ENCODE measurements around the gene COL6A3.
"Not testable (repeated sequence)": the region's sequence is repeated elsewhere in the genome, so short reads cannot be mapped to it uniquely, and the experiment has no call there.

Gene COL6A3

GRCh38 chr2:237411092-237411601 is 2.8 kb downstream of the COL6A3 start:
- DNase-seq = no peak

GRCh38 chr2:237409263-237409662 is 4.7 kb downstream of the COL6A3 start:
- not testable (repeated sequence) for DNase-seq

GRCh38 chr2:237408335-237409000 is 5.5 kb downstream of the COL6A3 start:
- DNase-seq = no peak

DNA sequence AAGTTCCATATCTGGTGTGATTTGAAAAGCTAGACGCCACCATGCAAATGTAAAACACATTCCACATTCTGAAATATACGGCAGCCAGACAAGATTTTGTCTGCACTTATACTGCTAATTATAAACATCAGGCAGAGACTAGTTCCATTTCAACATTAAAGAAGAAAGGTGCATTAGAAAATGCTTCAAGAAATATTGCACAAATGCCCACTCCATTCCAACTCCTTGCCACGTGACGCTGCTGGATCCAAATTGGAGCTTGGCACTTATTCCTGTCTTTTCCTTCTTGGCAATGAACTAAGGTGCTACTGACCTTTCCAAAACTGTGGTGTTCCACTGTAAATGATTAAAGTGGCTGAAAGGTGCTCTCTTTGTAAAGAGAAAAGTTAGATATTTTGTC is 6.3 kb downstream of the COL6A3 start:
- no peak for DNase-seq

- no peak for DNase-seq
Measured at GRCh38 chr2:237406371-237406895, 7.5 kb downstream of the COL6A3 start.

DNA sequence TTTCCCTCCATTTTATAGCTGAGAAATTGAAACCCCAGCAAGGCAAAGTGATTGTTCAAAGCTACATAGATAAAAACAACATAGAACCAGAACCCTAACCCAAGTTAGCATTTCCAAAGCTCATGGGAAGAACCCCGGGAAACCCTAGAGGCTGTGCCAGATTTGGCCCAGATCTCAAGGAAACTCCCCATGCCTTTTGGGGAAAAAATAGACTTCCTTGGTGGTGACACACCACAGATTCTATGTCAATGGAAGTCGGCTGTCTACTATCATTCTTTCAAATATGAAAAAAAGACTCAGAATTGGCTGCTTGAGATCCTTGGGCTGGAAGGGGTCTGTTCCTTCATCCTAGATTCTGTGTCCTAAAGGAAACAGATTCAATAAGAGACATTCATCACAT is 8.4 kb downstream of the COL6A3 start:
- no peak for DNase-seq

DNA sequence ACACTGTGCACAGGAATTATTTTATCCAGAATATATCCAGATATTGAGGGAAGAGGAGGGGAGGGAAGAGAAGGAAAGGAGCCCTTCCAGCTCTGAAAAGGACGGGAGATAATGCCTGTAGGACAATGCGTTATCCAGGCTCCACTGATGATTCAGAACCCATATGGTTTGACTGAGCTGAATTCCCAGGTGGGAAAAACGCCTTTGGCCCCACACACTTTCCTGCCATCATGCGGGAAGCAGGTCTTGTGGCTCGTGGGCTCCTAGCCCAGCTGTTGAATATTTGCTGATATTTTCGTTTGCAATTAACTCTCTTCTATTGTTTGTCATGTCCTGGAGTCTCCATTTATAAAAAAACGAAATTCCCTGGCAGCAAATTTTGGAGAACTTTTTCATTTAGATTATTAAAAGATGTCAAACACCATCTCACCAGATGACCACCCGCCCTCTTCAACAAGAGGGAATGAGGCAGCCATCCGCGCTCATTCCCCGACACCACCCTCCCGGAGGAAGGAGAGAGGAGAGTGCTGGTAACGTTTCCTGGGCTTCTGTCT is 8.9 kb downstream of the COL6A3 start:
- DNase-seq = no peak

DNA sequence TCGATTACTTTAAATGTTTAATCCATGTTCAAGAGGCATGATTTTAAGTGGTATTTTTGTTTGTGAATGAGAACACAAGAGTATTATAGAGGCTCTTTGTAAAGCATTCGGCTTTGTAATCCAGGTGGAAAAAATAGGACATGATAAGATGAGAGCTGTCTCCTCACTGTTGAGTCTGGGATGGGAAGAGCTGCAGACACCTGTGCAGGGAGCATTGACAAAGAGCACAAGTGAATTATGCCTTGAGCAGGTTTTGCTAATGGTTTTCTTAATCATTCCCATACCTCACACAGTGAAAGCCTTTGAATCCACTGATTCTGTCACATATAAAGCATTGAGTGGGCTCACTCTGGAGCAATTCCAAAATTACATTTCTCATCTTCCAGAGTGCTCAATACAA is 9.6 kb downstream of the COL6A3 start:
- no peak for DNase-seq

GRCh38 chr2:237403024-237403882 is 10.7 kb downstream of the COL6A3 start:
- DNase-seq = no peak

DNA sequence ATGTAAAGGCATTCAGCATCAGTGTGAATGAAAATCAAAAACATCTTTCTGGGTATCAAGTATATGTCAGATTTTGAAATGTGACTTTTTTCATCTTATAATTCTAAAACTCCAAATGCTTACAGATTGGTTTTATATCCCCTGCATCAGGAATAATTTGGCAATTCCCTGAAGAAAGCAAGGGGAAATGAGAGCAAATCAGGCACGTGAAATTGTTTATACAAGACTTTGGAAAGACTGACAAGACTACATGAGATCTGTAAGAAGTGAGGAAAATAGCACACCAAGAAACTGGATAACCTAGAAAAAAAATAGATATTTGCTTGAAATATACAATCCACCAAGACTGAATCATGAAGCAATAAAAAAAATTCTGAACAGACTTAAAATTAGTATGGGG is 13.8 kb downstream of the COL6A3 start:
- DNase-seq = no peak

DNA sequence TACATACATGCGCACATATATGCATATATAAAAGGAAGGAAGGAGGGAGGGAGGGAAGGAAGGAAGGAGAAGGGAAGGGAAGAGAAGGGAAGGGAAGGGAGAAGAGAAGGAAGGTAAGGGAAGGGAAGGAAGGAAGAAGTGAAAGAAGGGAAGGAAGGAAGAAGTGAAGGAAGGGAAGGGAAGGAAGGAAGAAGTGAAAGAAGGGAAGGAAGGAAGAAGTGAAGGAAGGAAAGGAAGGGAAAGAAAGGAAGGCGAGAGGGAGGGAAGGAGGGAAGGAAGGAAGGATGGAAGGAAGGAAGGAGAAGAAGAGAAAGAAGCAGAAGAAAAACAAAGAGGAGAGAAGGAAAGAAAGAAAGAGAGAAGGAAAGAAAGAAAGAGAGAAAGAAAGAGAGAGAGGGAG is 16.9 kb downstream of the COL6A3 start:
- no peak for DNase-seq

GRCh38 chr2:237393523-237393922 is 20.4 kb downstream of the COL6A3 start:
- no peak for DNase-seq

- DNase-seq = no peak
Measured at GRCh38 chr2:237392186-237392585, 21.8 kb downstream of the COL6A3 start.

DNA sequence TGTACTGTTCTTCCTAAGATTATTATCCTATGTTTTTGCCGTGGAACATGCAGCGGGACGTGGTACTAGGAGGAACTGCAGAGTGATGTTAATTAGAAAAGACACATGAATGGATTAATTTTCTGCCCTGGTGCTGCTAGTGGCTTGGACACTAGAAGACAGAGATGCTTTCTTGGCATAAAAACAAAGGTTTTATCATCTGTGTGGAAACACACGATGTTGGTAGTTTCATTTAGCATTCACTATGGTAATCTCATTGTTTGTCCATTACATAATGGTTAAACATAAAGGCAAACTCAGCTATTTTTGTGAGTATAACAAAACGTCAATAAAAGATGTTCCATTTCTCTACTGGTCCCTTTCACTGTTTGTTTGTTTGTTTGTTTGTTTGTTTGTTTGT is 22.8 kb downstream of the COL6A3 start:
- DNase-seq = no peak

- DNase-seq = no peak
Measured at GRCh38 chr2:237390235-237390634, 23.7 kb downstream of the COL6A3 start.

DNA sequence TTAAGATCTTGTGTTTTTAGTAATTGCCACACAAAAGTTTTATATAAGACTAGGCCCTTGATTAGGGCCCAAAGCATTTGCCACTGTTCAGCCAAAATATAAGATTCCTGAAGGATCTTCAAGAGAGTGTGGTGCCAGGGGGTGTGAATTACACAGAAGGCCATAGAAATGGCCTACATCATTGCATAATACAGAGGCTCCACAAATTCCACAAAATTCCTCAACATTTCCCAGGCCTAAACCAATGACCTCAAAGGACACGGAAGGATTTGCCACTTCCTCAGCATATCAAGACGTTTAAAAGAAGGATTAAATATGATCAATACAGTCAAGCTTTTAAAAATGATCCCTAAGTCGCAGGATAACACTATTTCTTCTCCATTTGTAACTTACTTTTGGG is 24.1 kb downstream of the COL6A3 start:
- no peak for DNase-seq

DNA sequence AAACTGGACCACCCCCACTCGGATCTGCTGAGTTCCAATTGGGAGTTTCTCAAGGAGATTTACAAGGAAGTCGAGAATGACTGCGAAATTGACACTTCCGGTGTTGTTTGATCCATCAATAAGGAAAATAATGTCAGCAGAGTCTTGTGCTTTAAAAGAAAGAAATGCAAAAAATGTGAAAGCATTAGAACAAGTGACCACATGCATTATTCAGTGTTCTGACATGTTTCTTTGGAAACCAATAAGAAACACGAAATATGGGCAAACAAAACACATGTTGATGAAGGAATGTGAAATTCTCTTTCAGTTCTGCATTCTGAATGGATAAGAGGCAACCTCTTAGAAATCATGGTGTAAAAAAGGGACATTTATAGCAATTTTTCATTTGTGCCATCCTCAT is 25.9 kb downstream of the COL6A3 start:
- DNase-seq = no peak

DNA sequence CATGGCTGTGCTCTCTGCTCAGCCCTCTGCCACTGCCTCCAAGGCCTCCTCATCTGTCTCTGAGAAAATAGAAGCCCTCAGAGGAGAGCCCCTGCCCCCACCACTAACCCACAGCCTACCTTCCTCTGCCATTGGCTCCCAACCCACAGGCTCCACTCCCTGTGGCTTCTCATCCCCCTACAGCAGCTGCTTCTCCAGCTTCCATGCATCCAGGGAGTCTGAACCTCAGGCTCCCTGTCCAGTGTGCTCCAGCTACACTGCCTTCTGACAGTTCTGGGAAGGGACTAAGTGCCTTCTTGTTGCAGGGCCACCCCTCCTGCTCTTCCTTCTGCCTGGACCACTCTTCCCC is 29.3 kb downstream of the COL6A3 start:
- DNase-seq = no peak

- DNase-seq = no peak
Measured at GRCh38 chr2:237383991-237384671, 29.8 kb downstream of the COL6A3 start.

GRCh38 chr2:237380768-237381167 is 33.2 kb downstream of the COL6A3 start:
- DNase-seq = no peak

DNA sequence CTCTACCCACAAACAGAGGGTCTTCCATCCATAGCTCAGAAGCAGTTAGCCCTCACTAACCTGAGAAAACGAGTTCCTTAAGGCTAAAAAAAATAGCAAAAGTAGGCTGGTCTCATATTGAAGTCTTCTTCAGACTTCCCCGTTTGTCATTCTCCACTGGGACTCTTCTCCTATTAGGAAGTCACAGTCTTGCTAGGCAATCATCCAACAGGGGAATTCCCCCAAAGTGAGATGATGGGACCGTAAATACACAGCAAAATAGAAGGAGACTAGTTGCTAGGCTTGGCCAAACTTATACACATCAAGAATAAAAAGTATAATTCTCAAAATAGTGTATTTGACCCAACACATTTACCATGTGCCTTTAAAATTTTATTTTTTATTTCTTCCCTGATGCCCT is 34.3 kb downstream of the COL6A3 start:
- DNase-seq = no peak

DNA sequence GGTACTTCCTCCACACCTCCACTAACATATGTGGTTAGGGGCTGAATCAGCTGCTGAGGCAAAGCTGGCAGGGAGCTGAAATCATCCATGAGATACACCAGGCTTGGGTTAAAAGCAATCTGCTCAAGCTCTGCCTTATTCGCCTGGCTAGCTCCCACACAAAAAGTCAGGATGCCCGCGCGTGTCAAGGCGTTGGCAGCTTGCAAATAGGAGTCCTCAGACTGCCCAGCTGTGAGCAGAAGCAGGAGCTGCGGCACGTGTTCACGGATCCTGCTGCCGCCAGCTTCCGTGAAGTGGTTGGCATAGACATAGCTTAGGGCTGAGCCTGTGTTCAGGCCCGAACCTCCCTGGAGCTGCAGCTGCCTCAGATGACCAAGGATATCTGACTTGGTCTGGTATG is 35.3 kb downstream of the COL6A3 start:
- no peak for DNase-seq

All from NCI-H774 (cell line).